Endodermal cell (in vitro differentiated cells): ENCODE data around the gene MYNN. TPM values are rescaled to one million over a fixed set of nuclear protein-coding genes. Genes with fewer than 3 reads are reported as not detected.

Experiments used
- DNase-seq: peaks from one replicate; pipeline ENCODE4 v3.0.0-alpha.2; 2017
- H3K27ac ChIP-seq: 2 replicates; pipeline ENCODE4 v1.5.1; 2013; ENCODE audit warnings: mild to moderate bottlenecking, low read depth, low read length, moderate library complexity
- H3K27me3 ChIP-seq: 2 replicates; pipeline ENCODE4 v1.6.1; 2013; ENCODE audit warnings: mild to moderate bottlenecking, low read length, moderate library complexity; ENCODE audit not compliant: insufficient read depth, control insufficient read depth, poor library complexity, severe bottlenecking
- H3K36me3 ChIP-seq: 2 replicates; pipeline ENCODE4 v1.7.0; 2013; ENCODE audit warnings: mild to moderate bottlenecking, low read length, moderate library complexity; ENCODE audit not compliant: control insufficient read depth, insufficient read depth
- H3K4me1 ChIP-seq: one replicate; pipeline ENCODE4 v1.7.0; 2013; ENCODE audit warnings: low read length; ENCODE audit not compliant: control insufficient read depth, insufficient read depth
- H3K4me3 ChIP-seq: 2 replicates; pipeline ENCODE4 v1.5.1; 2013; ENCODE audit warnings: mild to moderate bottlenecking, low read length, moderate library complexity
- H3K9ac ChIP-seq: 2 replicates; pipeline ENCODE4 v1.6.1; 2013; ENCODE audit warnings: mild to moderate bottlenecking, low read length, moderate library complexity; ENCODE audit not compliant: poor library complexity, severe bottlenecking; ENCODE audit errors: extremely low read depth
- H3K9me3 ChIP-seq: 2 replicates; pipeline ENCODE4 v1.6.1; 2013; ENCODE audit warnings: mild to moderate bottlenecking, low read length, moderate library complexity; ENCODE audit not compliant: control insufficient read depth
- H3K27ac Mint-ChIP-seq: 2 replicates; pipeline ENCODE4 v1.8.0; 2020; ENCODE audit warnings: mixed read lengths
- H3K27me3 Mint-ChIP-seq: 2 replicates; pipeline ENCODE4 v1.8.0; 2021; ENCODE audit warnings: mild to moderate bottlenecking, mixed read lengths; ENCODE audit not compliant: insufficient read depth
- H3K36me3 Mint-ChIP-seq: 2 replicates; pipeline ENCODE4 v1.8.0; 2020; ENCODE audit warnings: low read depth, mixed read lengths
- H3K4me1 Mint-ChIP-seq: 2 replicates; pipeline ENCODE4 v1.8.0; 2020; ENCODE audit warnings: mixed read lengths
- H3K4me3 Mint-ChIP-seq: 2 replicates; pipeline ENCODE4 v1.8.0; 2020; ENCODE audit warnings: mild to moderate bottlenecking, moderate library complexity, mixed read lengths
- H3K9me3 Mint-ChIP-seq: 2 replicates; pipeline ENCODE4 v1.8.0; 2020; ENCODE audit warnings: mild to moderate bottlenecking, mixed read lengths
- WGBS, 2 experiments: methylation state at CpG; one replicate each; pipeline versions ENCODE4 v1.1.5 to v1.1.7; 2013; ENCODE audit warnings: missing lambda C conversion rate in 2 of 2, mixed read lengths in 1 of 2; ENCODE audit not compliant: insufficient coverage in 1 of 2, insufficient read length in 1 of 2; 5-methylcytosine and 5-hydroxymethylcytosine counted together
- total RNA-seq, 2 donors: library from RNA; stranded (reverse); fragmentation: NEBNext Ultra II Directional in 1 of 2; extraction: Animal tissue kit (Norgen Biotek cat#: 25700) in 1 of 2; gene quantifications; 2 replicates in 1 of 2; 3 replicates in 1 of 2; pipeline ENCODE4 v1.2.1, GENCODE V29; 2021
- TF ChIP-seq, protein P1 (sequence below): fragments of 200-600 bp; sonication (generic); conservative IDR thresholded peaks from 2 replicates; pipeline ENCODE4 v1.5.0; 2021; ENCODE audit warnings: antibody characterized with exemption, mild to moderate bottlenecking

The MYNN gene
- total RNA-seq, 2 donors from 2014 or later: 13.3 to 14.1 TPM

DNA sequence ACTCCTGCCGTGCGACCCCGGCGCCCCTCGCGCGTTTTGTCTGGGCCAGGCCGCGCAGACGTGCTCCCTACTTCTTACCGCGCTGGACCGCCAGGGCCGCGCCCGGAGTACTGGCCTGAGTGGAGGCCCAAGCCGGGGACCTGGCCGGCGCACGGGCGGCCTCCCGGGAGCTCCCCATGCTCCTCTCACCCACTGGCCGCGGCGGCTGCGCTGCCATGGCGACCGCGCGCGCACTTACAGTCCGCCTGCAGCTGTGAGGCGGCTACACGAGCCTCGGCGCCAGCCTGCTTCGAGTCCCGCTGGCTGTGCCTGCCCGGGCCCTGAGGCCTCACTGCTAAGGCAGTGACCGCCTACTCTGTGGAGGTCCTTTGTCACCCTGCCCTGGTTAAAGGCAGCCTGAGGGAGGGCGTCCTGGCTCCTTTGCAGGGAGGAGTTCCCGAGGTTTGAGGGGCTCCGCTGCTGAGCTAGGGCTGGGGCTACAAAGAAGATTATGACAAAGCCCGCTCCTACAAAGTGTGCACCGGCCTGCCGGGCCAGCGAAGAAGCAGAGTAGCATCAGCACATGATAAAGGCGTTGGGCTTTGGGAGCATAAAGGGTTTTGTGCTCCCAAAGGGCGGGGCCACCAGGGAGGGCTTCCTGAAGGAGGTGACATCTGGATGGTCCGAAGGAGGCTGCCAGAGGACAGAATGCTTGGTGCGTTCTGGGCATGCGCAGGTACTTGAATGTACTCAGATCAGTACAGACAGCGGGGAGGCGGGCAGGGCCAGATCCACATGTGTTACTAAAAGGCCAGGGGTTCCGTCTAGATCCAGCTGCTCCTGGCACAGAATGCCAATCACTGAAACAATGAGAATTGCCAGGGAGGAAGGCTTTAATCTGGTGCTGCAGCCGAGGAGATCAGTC, 39.4 kb downstream of the MYNN start, which contains the start of the genes LRRC34 and LRRIQ4:
Gene LRRC34 (minus strand): TSS at position 573 of the 904 bp plus-strand sequence. CDS start 356 bp downstream, at position 217.
Gene LRRIQ4 (plus strand): TSS at position 539 of the 904 bp plus-strand sequence. CDS start 9,052 bp downstream, outside the sequence.
- peaks cover 11% of the 10 kb centered on the region for H3K9me3 ChIP-seq
- H3K27me3 ChIP-seq: no peaks in the 10 kb centered on the region
- 25 to 42% methylated on average over 25 to 56 of the region's 56 CpGs for WGBS, 2 experiments
- H3K4me3 Mint-ChIP-seq: peak within 1 kb of the TSS; percentile 71
- peak within 1 kb of the TSS; percentile 83 for H3K27ac ChIP-seq
- peaks cover 4% of the 10 kb centered on the region for H3K36me3 Mint-ChIP-seq
- H3K4me3 ChIP-seq: peak within 1 kb of the TSS; percentile 74
- peaks cover 11% of the 10 kb centered on the region for H3K27me3 Mint-ChIP-seq
- peaks cover 17% of the 10 kb centered on the region for H3K4me1 Mint-ChIP-seq
- H3K4me1 ChIP-seq: no peaks in the 10 kb centered on the region
- TF ChIP-seq, protein P1, sequence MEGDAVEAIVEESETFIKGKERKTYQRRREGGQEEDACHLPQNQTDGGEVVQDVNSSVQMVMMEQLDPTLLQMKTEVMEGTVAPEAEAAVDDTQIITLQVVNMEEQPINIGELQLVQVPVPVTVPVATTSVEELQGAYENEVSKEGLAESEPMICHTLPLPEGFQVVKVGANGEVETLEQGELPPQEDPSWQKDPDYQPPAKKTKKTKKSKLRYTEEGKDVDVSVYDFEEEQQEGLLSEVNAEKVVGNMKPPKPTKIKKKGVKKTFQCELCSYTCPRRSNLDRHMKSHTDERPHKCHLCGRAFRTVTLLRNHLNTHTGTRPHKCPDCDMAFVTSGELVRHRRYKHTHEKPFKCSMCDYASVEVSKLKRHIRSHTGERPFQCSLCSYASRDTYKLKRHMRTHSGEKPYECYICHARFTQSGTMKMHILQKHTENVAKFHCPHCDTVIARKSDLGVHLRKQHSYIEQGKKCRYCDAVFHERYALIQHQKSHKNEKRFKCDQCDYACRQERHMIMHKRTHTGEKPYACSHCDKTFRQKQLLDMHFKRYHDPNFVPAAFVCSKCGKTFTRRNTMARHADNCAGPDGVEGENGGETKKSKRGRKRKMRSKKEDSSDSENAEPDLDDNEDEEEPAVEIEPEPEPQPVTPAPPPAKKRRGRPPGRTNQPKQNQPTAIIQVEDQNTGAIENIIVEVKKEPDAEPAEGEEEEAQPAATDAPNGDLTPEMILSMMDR: peak; percentile 20
- H3K36me3 ChIP-seq: no peaks in the 10 kb centered on the region
- peak within 1 kb of the TSS; percentile 93 for H3K27ac Mint-ChIP-seq
- peak within 1 kb of the TSS; percentile 52 for H3K9ac ChIP-seq
- H3K9me3 Mint-ChIP-seq: peaks cover 14% of the 10 kb centered on the region
- DNase-seq: peak; percentile 94

DNA sequence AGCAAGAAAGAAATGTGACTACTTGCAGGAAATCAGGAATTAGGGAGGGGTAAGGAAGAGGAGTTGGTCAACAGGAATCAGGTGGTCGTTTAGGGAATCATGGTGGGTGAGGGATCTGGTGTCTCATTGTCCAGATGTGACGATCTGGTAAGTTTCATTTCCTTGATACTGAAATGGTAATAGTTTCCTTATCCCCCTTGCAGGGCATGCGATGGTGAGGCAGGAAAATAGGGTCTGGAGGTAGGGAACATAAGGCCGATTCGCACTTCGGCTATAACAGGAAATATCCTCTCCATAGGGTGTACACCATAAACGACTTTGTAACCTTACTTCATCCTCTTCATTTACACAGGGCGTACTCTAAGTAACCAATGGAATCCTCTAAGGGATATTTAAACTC, 40.1 kb downstream of the MYNN start:
- peak overlapping the region; percentile 93 for H3K27ac Mint-ChIP-seq
- peaks cover 11% of the 10 kb centered on the region for H3K27me3 Mint-ChIP-seq
- H3K4me1 ChIP-seq: no peaks in the 10 kb centered on the region
- TF ChIP-seq, protein P1: no peak
- H3K9ac ChIP-seq: no peak overlapping the region
- peaks cover 14% of the 10 kb centered on the region for H3K9me3 Mint-ChIP-seq
- H3K36me3 ChIP-seq: no peaks in the 10 kb centered on the region
- 89 to 94% methylated on average over 6 to 8 of the region's 8 CpGs for WGBS, 2 experiments
- peaks cover under 1% of the 10 kb centered on the region for H3K36me3 Mint-ChIP-seq
- no peak for DNase-seq
- H3K27ac ChIP-seq: no peak overlapping the region
- H3K27me3 ChIP-seq: no peaks in the 10 kb centered on the region
- peak overlapping the region; percentile 74 for H3K4me3 ChIP-seq
- H3K4me1 Mint-ChIP-seq: peaks cover 17% of the 10 kb centered on the region
- H3K9me3 ChIP-seq: peaks cover 11% of the 10 kb centered on the region
- H3K4me3 Mint-ChIP-seq: peak overlapping the region; percentile 71

DNA sequence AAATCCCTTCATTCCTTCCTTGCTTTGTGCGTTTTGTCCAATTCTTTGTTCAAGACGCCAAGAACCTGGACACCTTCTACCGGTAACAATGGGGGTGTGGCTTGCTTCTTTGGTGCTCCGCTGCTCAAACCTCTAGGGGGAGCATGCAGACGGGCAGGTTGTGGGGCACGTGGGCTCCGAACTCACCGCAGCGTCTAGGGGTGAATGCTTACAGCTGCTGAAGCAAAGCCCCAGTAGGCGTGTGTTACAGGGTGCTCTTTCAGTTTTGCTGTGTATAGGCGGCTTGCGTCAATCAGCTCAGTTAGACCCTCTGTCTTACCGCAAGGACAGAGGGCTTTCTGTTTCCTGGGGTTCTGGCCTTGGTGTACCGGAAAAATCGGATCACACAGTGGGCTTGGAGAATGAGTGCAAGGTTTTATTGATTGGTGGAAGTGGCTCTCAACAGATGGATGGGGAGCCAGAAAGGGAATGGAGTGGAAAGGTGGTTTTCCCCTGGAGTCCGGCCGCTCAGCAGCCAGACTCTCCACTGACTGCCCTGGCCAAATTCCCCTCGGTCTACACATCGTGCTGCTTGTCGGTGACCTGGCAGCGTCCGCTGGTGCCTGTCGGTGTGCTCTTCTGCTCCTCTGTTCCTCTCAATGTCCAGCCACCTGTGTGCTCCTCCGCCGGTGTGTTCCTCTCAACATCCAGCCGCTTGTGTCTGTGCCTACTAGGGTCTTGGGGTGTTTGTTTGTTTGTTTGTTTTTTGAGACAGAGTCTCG, 40.7 kb downstream of the MYNN start:
- Mint-ChIP-seq H3K36me3 (no peaks in the 10 kb centered on the region), H3K4me3 (peak overlapping the region; percentile 71), H3K27ac (no peak overlapping the region), H3K4me1 (peaks cover 17% of the 10 kb centered on the region), H3K9me3 (peaks cover 14% of the 10 kb centered on the region), H3K27me3 (peaks cover 11% of the 10 kb centered on the region)
- H3K36me3 ChIP-seq: no peaks in the 10 kb centered on the region
- H3K27ac ChIP-seq: no peak overlapping the region
- DNase-seq: peak; percentile 86
- no peak overlapping the region for H3K4me3 ChIP-seq
- no peaks in the 10 kb centered on the region for H3K27me3 ChIP-seq
- H3K9ac ChIP-seq: no peak overlapping the region
- 82 to 88% methylated on average over 11 to 27 of the region's 27 CpGs for WGBS, 2 experiments
- H3K4me1 ChIP-seq: no peaks in the 10 kb centered on the region
- TF ChIP-seq, protein P1: peak; percentile 79
- H3K9me3 ChIP-seq: peaks cover 11% of the 10 kb centered on the region
